GM12873 (cell line): ENCODE measurements around the gene GCNT4.

Source experiments
- CTCF ChIP-seq: IDR thresholded peaks from 2 replicates; pipeline ENCODE4 v1.5.1; 2012; ENCODE audit warnings: low read depth, mild to moderate bottlenecking, moderate library complexity, low read length, control low read depth; ENCODE audit not compliant: insufficient read depth; ENCODE audit errors: missing control alignments

The GCNT4 gene

GRCh38 chr5:75052192-75053053, at the start of gene GCNT4:
TSS of gene GCNT4 (minus strand) at chr5:75052558. CDS start at chr5:75030037, 22,521 bp downstream.
- TF ChIP-seq CTCF = no peak

- TF ChIP-seq CTCF = no peak
Observed at GRCh38 chr5:75091597-75091996, 39.2 kb upstream of the GCNT4 start.

GRCh38 chr5:75089662-75090061, 37.3 kb upstream of the GCNT4 start:
- TF ChIP-seq CTCF = no peak

GRCh38 chr5:75089137-75089536, 36.8 kb upstream of the GCNT4 start:
- TF ChIP-seq CTCF = no peak

- TF ChIP-seq CTCF = no peak
Observed at GRCh38 chr5:75088648-75089047, 36.3 kb upstream of the GCNT4 start.

GRCh38 chr5:75081510-75081909, 29.2 kb upstream of the GCNT4 start:
- TF ChIP-seq CTCF = no peak

GRCh38 chr5:75078027-75078426, 25.7 kb upstream of the GCNT4 start:
- TF ChIP-seq CTCF = no peak
